HG03457 (cell line): Measurements from ENCODE around the gene SRXN1.

Experiments used
- ATAC-seq: cut with Tn5 transposase; IDR thresholded peaks from one replicate; pipeline ENCODE4 v1.9.1; 2021; ENCODE audit warnings: moderate number of reproducible peaks; ENCODE audit not compliant: unreplicated experiment

The SRXN1 gene

GRCh38 chr20:675453-676314, 22.7 kb upstream of the SRXN1 start, which contains the start of gene SCRT2:
Gene SCRT2 (minus strand): TSS chr20:675802. CDS start chr20:675601, 201 bp downstream.
- no peak for ATAC-seq

GRCh38 chr20:675033-675452, 22.0 kb upstream of the SRXN1 start:
- ATAC-seq: no peak

- no peak for ATAC-seq
Measured at GRCh38 chr20:673603-674001, 20.6 kb upstream of the SRXN1 start.

GRCh38 chr20:672963-673602, 20.1 kb upstream of the SRXN1 start:
- ATAC-seq: no peak

- ATAC-seq: no peak
Measured at GRCh38 chr20:671252-672030, 18.4 kb upstream of the SRXN1 start.

GRCh38 chr20:669573-669972, 16.6 kb upstream of the SRXN1 start:
- no peak for ATAC-seq

GRCh38 chr20:668638-669037, 15.6 kb upstream of the SRXN1 start:
- ATAC-seq: no peak

GRCh38 chr20:668050-668449, 15.1 kb upstream of the SRXN1 start:
- ATAC-seq: no peak

GRCh38 chr20:667351-668034, 14.5 kb upstream of the SRXN1 start:
- ATAC-seq: no peak

- no peak for ATAC-seq
Measured at GRCh38 chr20:666877-667276, 13.9 kb upstream of the SRXN1 start.

- no peak for ATAC-seq
Measured at GRCh38 chr20:665276-665675, 12.3 kb upstream of the SRXN1 start.

GRCh38 chr20:664576-664975, 11.6 kb upstream of the SRXN1 start:
- ATAC-seq: no peak

GRCh38 chr20:664151-664550, 11.2 kb upstream of the SRXN1 start:
- ATAC-seq: no peak

- no peak for ATAC-seq
Measured at GRCh38 chr20:663315-664090, 10.5 kb upstream of the SRXN1 start.

GRCh38 chr20:662277-663192, 9.5 kb upstream of the SRXN1 start:
- no peak for ATAC-seq

GRCh38 chr20:661474-662270, 8.7 kb upstream of the SRXN1 start:
- no peak for ATAC-seq

GRCh38 chr20:658731-659291, 5.8 kb upstream of the SRXN1 start:
- no peak for ATAC-seq

- ATAC-seq: no peak
Measured at GRCh38 chr20:658202-658601, 5.2 kb upstream of the SRXN1 start.
